D721Med (cell line): ENCODE data around the gene SLF1.

Experiments used
- DNase-seq: peaks from one replicate; pipeline ENCODE4 v3.0.0; 2011; ENCODE audit warnings: low spot score; ENCODE audit not compliant: insufficient read length
- FAIRE-seq: peaks from 2 replicates; lab custom pipeline; 2011; peaks lifted over from hg19 to GRCh38; lab: Jason Lieb, UNC
- TF ChIP-seq, protein P1 (sequence below): IDR thresholded peaks from 2 replicates; pipeline ENCODE4 v1.5.1; 2012; ENCODE audit warnings: mild to moderate bottlenecking, control low read depth; ENCODE audit not compliant: insufficient read depth; ENCODE audit errors: missing control alignments

The SLF1 gene

DNA sequence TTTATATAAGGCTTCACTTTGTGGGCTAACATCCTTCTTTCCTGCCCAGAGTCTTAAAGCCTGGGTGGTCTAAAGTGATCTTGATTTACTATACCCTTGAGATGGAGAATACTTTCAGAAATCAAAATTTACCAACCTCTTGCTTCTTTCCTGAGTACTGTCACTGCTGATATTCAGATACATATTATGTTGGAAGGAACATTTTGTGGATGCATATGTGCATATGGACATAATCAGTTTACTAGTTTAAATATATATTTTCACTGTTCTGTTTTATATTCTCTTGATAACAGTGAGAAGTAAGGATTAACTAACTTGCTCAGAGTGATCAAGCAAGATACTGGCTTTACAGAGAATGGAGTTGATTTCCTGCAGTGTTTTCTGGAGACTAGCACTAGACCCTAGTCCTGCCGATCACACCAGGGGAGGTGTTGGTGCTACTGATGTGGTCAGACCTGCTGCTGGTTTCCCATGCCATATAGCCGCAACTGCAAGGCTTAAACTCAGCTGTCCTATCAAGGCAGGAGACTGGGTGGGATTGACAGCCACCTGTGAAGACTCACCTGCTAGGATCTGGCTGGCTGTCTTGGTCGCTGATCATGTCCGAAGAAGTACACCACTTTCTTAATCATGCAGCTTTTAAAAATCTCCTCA lies 57.6 kb downstream of the SLF1 start:
- DNase-seq (no peak), FAIRE-seq (no peak)
- TF ChIP-seq, protein P1, sequence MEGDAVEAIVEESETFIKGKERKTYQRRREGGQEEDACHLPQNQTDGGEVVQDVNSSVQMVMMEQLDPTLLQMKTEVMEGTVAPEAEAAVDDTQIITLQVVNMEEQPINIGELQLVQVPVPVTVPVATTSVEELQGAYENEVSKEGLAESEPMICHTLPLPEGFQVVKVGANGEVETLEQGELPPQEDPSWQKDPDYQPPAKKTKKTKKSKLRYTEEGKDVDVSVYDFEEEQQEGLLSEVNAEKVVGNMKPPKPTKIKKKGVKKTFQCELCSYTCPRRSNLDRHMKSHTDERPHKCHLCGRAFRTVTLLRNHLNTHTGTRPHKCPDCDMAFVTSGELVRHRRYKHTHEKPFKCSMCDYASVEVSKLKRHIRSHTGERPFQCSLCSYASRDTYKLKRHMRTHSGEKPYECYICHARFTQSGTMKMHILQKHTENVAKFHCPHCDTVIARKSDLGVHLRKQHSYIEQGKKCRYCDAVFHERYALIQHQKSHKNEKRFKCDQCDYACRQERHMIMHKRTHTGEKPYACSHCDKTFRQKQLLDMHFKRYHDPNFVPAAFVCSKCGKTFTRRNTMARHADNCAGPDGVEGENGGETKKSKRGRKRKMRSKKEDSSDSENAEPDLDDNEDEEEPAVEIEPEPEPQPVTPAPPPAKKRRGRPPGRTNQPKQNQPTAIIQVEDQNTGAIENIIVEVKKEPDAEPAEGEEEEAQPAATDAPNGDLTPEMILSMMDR: no peak

DNA sequence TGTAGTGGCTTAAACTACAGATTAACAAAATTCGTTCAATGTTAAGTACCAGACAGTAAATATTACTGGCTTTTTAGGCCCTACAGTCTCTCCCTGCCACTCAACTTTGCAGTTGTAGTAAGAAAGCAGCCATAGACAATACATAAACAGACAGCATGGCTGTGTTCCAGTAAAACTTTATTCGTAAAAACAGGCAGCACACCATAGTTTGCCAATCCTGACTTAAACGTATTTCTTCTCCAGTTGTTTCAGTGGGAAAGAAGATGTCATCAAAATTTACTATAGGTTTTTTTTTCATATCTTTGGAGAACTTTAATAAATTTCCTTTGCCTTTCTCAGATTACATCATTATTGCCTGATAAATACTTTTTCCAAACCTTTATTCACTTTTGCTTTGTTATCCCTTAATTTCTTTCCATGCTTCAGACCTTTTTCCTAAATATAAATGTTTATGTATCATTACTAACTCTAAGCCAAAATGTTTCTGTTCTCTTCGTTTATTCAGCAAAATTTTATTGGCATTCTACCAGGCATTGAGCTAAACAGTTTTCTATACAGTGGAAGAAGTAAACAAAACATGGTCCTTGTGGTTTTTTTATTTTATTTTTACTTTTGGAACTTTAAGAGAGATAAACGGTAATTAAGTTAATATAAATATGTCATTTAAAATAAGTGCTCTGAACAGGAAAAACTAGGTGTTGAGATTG lies 64.5 kb downstream of the SLF1 start:
- DNase-seq: no peak
- FAIRE-seq: no peak
- TF ChIP-seq, protein P1: no peak

- TF ChIP-seq, protein P1: no peak
- FAIRE-seq (no peak), DNase-seq (no peak)
These were observed 71.4 kb downstream of the SLF1 start for GRCh38 chr5:94689908-94690307.

DNA sequence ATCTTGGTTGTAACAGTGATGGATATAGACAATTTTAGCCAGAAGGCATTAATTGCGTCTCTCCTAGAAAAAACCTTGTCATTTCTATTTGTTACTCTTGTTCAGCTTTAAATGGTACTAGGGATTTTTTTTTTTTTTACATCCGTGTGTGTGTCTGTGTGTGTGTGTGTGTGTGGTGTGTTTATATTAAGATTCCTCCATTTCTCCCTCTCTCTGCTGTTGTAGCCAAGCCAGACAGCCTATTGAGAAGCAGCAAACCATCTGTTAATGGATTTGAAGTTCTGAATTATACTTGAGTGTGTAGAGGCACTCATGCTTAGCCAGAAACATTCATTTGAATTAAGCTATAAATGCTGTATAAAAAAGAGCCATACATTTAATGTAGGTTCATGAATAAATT lies 72.3 kb downstream of the SLF1 start:
- TF ChIP-seq, protein P1: no peak
- FAIRE-seq (no peak), DNase-seq (no peak)

GRCh38 chr5:94691291-94691690 lies 72.8 kb downstream of the SLF1 start:
- TF ChIP-seq, protein P1: no peak
- FAIRE-seq (no peak), DNase-seq (no peak)

- FAIRE-seq: no peak
- TF ChIP-seq, protein P1: no peak
- no peak for DNase-seq
These were observed 73.5 kb downstream of the SLF1 start for GRCh38 chr5:94691949-94692348.

- DNase-seq (no peak), FAIRE-seq (no peak)
- TF ChIP-seq, protein P1: no peak
These were observed 74.1 kb downstream of the SLF1 start for GRCh38 chr5:94692581-94692980.
